Esophagus mucosa (tissue), 1 donor: Measurements from ENCODE around the gene PTGIS. TPM values are rescaled to one million over a fixed set of nuclear protein-coding genes. Genes with fewer than 3 reads are reported as not detected.

Source experiments
- ATAC-seq: fragments of 200-7000 bp; cut with Tn5 transposase; one replicate; pipeline ENCODE4 v1.9.1; 2020
- total RNA-seq: library from RNA; stranded (reverse); gene quantifications from one replicate; pipeline ENCODE4 v1.2.4, GENCODE V29; 2023
- donor health status: DM: yes; HTN: yes; CAD: no.

Gene PTGIS
- total RNA-seq, 1 donor from 2014 or later: 2.9 TPM

DNA sequence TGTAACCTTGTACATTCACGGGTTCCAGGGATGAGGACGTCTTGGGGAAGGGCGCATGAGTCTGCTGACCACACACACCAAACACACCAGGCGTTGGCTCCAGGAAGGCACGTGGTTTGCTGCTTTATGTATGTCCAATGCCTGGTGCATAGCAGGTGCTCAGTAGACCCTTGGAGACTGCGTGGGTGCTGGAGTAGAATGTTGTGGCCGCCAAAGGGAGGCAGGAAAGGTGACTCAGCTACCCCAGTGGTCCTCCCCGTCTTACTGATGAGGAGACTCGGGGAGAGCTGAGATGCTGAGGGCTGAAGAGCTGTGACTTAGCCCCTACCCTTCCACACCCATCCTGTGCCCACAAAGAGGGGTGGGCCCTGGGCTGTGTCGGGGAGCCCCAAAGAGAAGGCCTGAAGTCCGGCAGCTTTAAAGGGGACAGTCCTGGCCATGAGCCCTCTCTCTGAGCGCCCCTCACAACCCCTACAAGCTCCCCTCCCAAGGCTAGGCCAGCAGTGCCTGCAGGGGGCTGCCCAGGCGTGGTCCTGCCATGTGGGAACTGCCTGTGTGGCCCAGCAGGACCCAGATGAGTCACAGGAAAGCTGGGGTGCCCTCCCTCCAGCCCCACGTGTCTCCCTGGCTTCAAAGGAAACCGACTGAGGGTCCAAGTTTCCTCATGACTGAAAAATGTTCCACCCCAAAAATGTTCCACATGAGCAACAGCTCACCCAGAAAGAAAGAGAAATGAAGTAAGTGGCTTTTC lies 28.0 kb upstream of the PTGIS start:
- ATAC-seq: no peak

DNA sequence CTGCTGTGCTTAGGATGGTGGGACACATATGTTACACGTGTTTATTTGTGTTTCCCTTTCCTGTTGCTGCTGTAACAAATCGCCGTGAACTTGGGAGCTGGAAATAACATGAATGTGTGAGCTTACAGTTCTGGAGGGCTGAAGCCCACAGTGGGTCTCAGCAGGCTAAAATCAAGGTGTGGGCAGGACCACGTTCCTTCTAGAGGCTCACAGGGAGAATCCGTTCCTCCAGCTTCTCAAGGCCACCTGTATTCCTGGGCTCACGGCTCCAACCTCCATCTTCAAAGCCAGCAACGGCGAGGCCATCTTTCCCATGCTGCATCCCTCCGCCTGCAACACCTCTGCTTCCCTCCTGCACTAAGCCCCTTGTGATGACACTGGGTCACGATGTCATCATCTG lies 27.4 kb upstream of the PTGIS start:
- no peak for ATAC-seq

DNA sequence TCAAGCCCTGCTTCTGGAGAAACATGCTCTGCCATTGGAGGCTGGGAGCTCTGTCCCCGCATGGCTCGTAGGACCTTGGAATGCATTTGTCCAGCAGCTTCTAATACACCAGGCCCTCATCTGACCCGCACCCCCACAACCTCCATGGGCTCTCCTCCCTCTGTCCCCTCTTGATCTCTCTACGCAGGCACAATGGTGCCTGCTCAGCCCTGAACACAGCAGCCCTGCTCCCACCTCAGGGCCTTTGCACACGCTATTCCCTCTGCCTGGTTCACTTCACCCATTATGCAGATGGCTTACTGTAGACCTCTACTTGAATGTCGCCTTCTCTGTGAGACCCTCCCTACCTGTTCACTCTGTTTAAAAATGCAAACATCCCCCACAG lies 27.0 kb upstream of the PTGIS start:
- ATAC-seq: no peak

DNA sequence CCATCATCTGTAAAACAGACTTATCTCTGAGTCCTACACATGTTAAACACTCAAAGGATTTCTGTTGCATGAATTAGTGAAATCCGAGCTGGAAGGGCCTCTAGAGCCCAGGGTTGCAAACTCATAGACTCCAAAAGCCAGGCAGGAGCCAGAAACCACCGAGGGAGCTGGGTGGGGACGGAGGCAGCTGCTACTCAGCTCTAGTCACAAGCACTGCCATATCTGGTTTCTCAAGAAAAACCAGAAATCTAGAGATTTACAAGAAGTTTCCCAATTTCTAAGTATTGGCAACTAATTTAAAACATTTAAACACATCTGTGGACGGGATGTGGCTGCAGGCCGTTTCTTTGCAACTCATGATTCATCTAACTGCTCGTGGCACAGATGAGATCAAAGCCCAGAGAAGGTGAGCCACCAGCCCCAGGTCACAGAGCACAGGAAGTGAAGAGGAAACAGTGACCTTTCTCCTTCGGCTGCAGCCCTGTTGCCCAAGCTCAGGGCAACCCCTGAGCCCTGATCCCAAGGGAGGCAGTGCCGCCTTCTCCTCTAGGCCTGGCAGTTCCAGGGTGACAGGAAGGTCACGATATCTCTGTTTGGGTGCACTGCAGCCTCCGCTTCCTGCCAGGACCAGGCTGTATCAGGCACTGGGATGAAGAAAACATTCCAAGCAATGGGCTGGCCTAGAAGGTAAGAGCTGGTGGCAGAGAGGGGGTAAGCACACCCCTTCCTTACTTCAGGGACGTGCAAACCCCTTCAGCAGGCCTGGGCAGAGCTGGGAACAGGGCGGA lies 26.4 kb upstream of the PTGIS start:
- ATAC-seq: peak; percentile 89

DNA sequence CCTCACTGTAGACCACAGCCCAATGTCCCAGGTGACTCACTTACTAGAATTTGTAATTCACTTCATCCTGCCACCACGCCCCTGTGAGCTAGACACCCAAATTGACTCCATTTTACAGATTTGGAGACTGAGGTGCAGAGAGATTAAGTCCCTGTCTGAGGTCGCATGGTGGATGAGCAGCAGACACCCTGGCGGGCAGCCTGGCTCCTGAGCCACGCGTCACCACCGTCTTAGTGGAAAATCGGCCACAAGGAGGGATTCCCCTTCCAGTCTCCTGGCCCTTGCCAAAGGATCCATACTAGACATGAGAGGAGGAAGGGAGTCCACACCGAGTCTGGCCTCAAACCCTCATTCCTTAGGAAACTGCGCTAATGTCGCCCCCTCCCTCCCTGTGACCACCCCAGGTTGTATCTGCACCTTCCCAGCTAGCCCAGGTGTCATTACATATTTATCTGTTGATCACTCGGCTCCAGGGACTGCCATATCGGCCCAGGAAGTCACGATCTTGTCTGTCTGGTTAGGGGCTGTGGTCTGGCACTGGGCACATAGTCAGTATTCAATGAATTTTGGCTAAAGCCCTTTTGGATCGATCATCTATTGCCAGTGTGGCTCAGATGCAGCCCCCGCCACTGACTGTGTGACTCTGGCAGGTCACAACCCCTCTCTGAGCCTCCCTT lies 25.7 kb upstream of the PTGIS start:
- peak; percentile 30 for ATAC-seq

DNA sequence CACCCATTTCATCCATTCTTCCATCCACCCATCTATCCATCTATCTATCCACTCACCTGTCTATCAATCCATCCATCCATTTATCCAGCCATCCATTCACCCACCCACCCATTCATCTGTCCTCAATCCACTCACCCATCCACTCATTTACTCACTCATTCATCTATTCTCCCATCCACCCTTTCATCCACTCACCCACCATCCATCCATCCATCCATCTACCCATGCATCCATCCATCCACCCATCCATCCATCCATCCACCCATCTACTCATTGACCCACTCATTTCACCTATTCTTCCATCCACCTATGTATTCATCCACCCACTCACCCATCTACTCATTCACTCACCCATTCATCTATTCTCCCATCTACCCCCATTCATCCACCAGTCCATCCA lies 24.2 kb upstream of the PTGIS start:
- no peak for ATAC-seq

DNA sequence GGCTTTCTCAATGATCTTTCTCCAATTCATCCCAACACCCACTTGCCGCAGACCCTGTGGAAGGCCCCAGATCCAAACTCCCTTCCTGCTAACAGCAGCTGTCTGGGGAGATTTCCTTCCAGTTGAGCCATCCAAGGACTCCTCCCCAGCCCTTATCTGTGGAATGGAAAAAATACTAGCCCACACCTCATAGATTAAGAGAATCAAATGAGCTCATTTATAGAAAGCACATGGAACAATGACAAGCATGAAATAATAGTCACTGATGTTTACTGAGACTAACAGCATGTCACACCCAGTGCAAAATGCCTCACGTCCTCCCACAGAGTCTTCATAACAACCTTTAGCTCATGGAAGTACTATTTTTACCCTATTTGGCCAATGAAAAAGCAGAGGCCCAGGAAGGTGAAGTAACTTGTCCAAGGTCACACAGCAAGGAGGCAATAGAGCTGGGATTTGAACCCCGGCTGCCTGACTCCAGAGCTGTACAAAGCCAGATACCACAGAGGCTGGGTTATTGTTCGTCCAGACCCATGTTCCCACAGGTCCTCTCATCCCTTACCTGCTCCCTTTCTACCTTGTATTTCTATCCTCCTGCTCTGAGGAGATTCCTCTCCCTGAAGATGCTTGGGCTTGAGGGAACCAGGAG lies 23.4 kb upstream of the PTGIS start:
- peak; percentile 27 for ATAC-seq

DNA sequence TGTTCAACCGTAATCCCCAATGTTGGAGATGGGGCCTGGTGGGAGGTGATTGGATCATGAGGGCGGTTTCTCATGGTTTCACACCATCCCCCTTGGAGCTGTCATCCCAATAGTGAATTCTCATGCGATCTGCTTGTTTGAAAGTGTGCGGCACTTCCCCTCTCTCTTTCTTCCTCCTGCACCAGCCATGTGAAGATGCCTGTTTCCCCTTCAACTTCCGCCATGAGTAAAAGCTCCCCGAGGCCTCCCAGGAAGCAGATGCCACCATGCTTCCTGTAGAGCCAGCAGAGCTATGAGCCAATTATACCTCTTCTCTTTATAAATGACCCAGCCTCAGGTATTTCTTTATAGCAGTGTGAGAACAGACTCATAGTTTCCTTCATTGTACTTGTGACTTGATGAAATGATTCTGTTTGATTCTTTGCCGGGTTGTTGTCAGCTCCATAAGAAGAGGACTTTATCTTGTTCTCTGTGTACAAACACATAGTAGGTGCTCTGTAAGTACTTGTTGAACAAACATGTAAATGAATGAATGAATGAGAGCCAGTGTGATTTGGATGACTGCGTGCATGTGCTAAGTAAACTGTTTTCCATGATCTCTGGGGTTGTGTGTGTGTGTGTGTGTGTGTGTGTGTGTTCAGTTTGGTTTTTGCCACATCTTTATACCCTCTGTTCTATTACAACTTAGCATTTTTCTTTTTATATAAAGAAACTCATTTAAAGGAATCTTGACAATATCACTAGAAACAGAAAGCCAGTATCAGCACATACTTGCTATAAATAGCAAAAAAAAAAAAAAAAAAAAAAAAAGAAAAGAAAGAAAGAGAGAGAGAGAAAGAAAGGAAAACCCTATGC lies 22.5 kb upstream of the PTGIS start:
- ATAC-seq: no peak

DNA sequence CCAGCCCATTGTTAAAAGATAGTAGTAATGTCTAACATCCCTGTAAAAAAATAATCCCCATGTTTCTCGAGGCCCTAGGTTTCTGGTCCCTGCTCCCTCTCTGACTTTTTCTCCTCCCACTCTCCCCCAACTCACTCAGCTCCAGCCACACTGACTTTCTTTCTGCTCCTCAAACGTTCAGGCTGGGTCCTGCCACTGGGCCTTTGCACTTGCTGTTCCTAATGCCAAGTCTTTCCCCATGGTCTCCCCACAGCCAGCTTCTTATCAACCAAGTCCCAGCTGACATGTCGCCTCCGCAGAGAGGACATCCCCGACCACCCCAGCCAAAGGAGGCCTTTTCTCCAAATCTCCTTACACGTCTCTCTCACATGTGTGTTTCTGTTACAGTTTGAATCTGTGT lies 21.8 kb upstream of the PTGIS start:
- ATAC-seq: no peak

DNA sequence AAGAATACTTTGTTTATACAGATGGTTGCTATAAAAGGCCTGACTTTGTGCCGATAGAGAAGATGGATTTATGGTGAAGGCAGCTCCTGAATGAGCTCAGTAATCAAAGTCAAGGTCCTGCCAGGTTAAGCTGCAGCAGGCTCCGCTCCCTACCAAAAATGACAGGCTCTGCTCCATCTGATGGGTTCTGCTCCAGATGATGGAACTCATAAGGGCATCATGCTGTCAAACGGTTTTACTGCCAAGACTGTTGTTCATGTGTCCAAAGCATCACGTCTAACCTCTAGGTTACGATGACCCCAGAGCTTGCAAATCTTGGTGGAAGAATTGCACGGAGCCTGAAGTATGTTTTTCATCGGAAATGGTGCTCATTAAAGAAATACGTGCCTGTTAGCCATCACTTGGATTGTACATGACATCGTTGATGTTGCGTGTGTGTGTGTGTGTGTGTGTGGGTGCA lies 19.2 kb upstream of the PTGIS start:
- ATAC-seq: no peak

DNA sequence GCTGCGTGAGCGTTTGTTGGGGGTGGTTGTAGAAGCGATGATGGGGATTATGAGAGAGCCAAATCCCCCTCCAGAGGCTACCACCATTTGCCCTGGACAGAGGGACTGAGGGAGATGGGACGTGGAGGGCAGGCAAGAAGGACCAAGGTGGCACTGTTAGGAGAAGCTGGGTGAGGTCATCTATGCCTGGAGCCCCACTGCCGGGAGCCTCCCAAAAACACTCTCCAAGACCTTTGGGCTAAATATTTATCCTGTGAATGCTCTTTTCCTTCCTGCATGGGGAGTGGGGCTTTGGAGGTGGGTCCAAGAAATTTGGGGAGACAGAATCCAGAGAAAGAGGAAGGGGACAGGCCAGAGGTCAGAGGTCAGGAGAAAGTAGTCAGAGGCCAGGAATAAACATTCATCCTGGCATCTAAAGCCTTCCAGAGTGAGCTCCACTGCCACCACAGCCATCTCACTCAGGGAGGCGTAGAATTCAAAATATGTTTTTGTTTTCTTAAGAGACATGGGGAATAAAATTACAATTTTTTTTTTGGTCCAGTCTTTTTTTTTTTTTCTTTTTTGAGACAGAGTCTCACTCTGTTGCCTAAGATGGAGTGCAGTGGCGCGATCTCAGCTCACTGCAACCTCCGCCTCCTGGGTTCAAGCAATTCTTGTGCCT lies 17.8 kb upstream of the PTGIS start:
- ATAC-seq: no peak

DNA sequence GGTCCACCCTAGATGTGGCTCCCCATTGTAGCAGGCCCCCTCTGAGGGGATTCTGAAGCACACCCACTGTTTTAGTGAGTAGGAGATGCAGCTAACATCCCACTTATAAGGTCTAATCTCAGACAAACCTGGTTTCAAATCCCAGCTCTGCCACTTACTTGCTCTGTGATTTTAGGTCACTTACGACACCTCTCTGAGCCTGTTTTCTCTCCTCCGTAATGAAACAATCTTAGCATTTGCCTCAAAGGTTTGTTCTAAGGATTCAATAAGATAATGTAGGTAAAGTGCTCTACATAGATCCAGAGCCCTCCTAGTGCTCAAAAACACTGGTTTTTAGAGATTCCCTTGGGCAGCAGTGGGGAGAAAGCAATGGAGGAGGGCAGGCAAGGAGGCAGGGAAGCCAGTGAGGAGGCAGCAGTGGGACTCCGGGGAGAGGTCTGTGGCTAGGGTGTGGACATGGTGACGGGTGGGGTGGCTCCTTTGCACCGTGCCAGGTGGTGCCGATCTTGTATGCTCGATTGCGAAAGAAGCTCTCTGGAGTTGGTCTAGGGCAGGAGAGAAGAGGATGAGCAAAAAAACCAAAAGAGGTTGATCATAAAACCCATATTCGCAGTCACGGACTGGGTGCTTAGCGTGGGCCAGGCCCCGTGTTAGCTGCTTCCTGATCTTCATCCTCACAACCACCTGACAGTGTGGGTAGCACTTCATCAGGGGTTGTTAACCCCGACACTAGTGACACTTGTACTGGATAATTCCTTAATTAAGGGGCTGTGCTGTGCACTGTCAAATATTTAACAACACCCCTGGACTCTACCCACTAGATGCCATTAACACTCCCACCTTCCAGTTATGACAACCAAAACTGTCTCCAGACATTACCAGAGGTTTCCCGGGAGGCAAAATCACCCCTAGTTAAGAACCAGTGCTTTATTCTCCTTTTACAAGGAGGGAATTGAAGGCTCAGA lies 16.8 kb upstream of the PTGIS start:
- peak; percentile 45 for ATAC-seq

DNA sequence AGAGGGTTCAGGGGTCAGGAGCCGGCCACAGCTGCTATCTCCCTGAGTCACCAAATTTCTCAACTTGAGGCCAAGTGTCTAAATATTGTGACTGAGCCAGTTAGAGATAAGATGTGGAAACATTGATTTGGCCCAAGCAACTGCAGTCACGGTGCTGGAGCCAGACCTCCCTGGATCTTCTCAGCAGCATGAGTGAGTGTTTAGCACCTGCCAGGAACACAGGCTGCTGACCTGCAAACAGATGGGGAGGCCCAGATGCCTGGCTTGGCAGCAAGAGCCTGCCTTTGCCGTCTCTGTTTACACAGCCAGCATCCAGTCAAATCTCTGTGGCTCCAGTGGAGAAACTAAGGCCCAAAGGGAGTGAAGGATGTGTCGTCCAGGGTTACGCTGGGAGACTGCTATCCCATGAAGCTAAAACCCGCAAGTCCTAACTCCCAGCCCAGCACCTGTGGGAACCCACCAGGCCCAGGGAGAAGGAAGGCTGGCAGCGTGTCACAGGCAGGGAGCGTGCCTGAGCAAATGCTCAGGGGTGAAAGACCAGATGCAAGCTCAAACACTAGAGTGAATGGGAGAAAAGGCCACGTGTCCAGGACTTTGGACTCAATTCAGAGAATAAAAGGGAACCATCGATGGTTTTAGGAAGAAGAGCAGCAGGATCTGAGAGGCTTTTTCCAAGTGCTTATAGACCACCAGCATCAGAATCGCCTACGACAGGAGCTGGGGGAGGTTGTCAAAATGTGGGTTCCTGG lies 15.9 kb upstream of the PTGIS start:
- peak; percentile 27 for ATAC-seq

DNA sequence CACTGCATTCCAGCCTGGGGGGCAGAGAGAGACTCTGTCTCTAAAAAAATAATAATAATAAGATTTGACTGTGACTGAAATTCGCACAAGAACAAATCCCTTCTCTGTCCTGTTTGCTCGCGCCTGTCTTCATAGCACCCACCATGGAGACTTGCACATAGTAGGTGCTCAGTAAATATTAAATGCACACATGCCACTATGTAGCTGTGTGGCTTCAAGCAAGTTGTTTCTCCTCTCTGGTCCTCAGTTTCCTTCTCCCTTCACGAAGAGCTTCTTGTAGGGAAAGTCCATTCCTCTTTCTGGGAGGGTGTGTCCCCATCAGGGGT lies 15.4 kb upstream of the PTGIS start:
- ATAC-seq: peak; percentile 12

DNA sequence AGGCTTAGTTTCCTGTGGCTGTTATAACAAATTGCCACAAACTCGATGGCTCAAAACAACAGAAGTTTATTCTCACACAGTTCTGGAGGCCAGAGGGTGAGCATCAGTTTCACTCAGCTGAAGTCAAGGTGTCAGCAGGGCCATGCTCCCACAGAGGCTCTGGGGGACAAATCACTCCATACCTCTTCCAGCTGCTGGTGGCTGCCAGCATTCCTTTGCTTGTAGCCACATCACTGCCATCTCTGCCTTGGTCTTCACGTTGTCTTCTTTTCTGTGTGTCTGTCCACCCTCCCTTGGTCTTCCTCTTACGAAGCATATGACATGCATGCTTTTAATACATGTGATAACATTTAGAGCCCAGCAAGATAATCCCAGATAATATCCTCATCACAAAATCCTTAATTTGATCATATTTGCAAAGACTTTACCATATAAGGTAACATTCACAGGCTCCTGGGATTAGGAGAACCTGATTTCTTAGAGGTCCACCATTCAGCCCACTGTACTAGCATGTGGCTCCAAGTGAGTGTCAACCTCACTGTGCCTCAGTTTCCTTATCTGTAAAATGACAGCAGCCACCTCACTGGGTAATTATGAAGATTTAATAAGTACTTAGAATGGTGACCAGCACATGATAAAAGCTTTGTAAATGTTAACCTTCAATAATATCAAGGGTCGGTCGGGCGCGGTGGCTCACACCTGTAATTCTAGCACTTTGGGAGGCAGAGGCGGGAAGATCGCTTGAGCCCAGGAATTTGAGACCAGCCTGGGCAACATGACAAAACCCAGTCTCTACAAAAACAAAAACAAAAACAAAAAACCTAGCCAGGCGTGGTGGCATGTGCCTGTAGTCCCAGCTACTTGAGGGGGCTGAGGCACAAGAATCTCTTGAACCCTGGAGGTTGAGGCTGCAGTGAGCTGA lies 14.7 kb upstream of the PTGIS start:
- ATAC-seq: no peak

DNA sequence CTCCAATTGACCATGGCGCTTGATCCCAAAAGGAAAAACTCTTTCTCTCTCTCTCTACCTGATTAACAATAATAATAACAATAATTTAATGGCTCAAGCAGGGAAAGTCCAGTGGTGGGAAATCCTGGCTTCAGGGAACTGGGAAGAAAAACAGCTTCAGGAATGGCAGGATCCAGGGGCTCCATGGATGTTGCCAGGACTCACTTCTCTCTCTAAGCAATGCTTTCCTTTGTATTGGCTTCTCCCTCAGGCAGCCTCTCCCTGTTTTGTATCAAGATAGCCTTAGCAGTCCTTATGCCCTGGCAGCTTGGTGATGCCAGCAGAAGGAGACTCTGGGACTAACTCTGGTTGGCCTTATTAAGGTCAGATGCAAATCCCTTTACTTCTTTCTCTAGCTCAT lies 13.5 kb upstream of the PTGIS start:
- ATAC-seq: no peak

DNA sequence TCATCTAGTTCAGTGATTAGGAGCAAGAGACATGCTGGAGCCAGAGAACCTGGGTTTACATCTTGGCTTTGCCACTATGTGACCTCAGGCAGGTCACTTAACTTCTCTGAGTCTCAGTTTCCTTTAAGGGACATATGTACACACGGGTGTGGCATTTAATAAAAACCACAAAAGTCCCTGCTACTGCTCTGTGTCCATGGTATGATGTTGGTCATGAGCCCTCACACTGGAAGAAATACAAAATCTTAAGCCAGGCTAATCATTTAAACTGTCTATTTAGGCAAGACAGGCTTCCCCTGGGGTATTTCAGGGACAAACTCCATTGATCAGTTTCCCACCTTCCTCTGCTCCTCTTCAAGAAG lies 12.9 kb upstream of the PTGIS start:
- no peak for ATAC-seq
